Thoracic aorta (tissue), 2 donors: ENCODE measurements around the gene DEFB118. TPM values are rescaled to one million over a fixed set of nuclear protein-coding genes. Genes with fewer than 3 reads are reported as not detected.

ENCODE experiments used
- ATAC-seq: fragments of 150-250 bp; one replicate; pipeline ENCODE4 v1.8.0; 2017; ENCODE audit warnings: low read depth; ENCODE audit not compliant: insufficient number of reproducible peaks, low FRiP score
- DNase-seq: peaks from one replicate; pipeline ENCODE4 v3.0.0-alpha.2; 2020; ENCODE audit warnings: low spot score
- H3K27ac ChIP-seq, 2 donors: fragments of 200-600 bp; sonication (generic); 1 replicate in 1 of 2; 2 replicates in 1 of 2; pipeline ENCODE4 v1.5.1; 2016; ENCODE audit warnings: mild to moderate bottlenecking in 2 of 2, moderate library complexity in 2 of 2
- H3K27me3 ChIP-seq: fragments of 200-600 bp; sonication (generic); replicated peaks from 2 replicates; pipeline ENCODE4 v1.6.0; 2016; ENCODE audit warnings: mild to moderate bottlenecking; ENCODE audit not compliant: insufficient read depth
- H3K36me3 ChIP-seq: fragments of 200-600 bp; sonication (generic); one replicate; pipeline ENCODE4 v1.5.1; 2016
- H3K4me1 ChIP-seq, 2 donors: fragments of 200-600 bp; sonication (generic); 1 replicate in 1 of 2; 2 replicates in 1 of 2; pipeline versions ENCODE4 v1.5.1 to v1.6.0; 2016; ENCODE audit warnings: low read depth in 2 of 2, mild to moderate bottlenecking in 1 of 2; ENCODE audit not compliant: control insufficient read depth in 1 of 2
- H3K4me3 ChIP-seq: fragments of 200-600 bp; sonication (generic); 2 replicates; pipeline ENCODE4 v1.5.1; 2016; ENCODE audit warnings: mild to moderate bottlenecking
- H3K9me3 ChIP-seq: fragments of 200-600 bp; sonication (generic); 2 replicates; pipeline ENCODE4 v1.5.1; 2016
- CTCF ChIP-seq: fragments of 200-600 bp; sonication (generic); IDR thresholded peaks from one replicate; pipeline ENCODE4 v1.5.1; 2019; ENCODE audit warnings: antibody characterized with exemption
- total RNA-seq, 2 donors: library from RNA; depleted of rRNA; stranded (reverse); fragments of >200 nt; gene quantifications; one replicate each; pipeline versions ENCODE4 v1.1.0 to v1.2.3, GENCODE V29; 2016

Gene DEFB118
- total RNA-seq, 2 donors from 2014 or later: not detected

GRCh38 chr20:31418307-31418706 is 49.9 kb downstream of the DEFB118 start:
- H3K27ac ChIP-seq: no peak overlapping the region
- no peak for TF ChIP-seq CTCF
- no peak overlapping the region for H3K4me3 ChIP-seq
- DNase-seq (no peak), ATAC-seq (no peak)
- no peaks in the 10 kb centered on the region for H3K36me3 ChIP-seq
- H3K27me3 ChIP-seq: no peaks in the 10 kb centered on the region
- H3K9me3 ChIP-seq: no peaks in the 10 kb centered on the region
- H3K4me1 ChIP-seq: no peaks in the 10 kb centered on the region

Other genes starting within 250 kb of the DEFB118 start
- not detected for gene DEFB115, start 110.9 kb upstream of the DEFB118 start, total RNA-seq
- not detected for gene DEFB116, start 60.0 kb upstream of the DEFB118 start, total RNA-seq
- not detected for gene DEFB119, start 22.0 kb downstream of the DEFB118 start, total RNA-seq
- gene DEFB121, start 37.6 kb downstream of the DEFB118 start, total RNA-seq: not detected
- not detected for gene DEFB123, start 72.0 kb downstream of the DEFB118 start, total RNA-seq
- gene DEFB124, start 106.5 kb downstream of the DEFB118 start, total RNA-seq: not detected
- 1 to 10 TPM; 4.3 TPM for gene REM1, start 106.7 kb downstream of the DEFB118 start, total RNA-seq
- gene HM13, start 145.8 kb downstream of the DEFB118 start, total RNA-seq: 10 to 100 TPM; 71.6 to 76.7 TPM
- gene ID1, start 236.7 kb downstream of the DEFB118 start, total RNA-seq: 100 to 1,000 TPM; 310 to 944 TPM